HepG2 (cell line): ENCODE measurements around the gene RNF150. TPM values are rescaled to one million over a fixed set of nuclear protein-coding genes. Genes with fewer than 3 reads are reported as not detected.

Experiments used
- ATAC-seq: fragments of 200-7000 bp; cut with Tn5 transposase; 3 replicates; pipeline ENCODE4 v1.9.1; 2020; ENCODE audit warnings: mild to moderate bottlenecking, moderate library complexity
- BruUV-seq: library from RNA; stranded (reverse); fragments of 400-500 nt; replicated peaks from 2 replicates; lab custom pipeline; 2021; lab: Mats Ljungman, UMichigan
- CTCF ChIA-PET: fragments of 300-600 bp; formaldehyde crosslinking; extraction: SDS; loops from one replicate; lab custom pipeline; 2021; ENCODE audit warnings: low total read pairs, inconsistent platforms, low intra/inter-chr PET ratio; lab: Yijun Ruan, JAX
- POLR2A ChIA-PET: fragments of 350-600 bp; sonication (Branson Sonifier 250); formaldehyde crosslinking; loops from one replicate; lab custom pipeline; 2020; ENCODE audit warnings: antibody characterized with exemption, inconsistent platforms; lab: Yijun Ruan, JAX
- DNase-seq: peaks from one replicate; pipeline ENCODE4 v3.0.0-alpha.2; 2015; ENCODE audit warnings: low spot score
- FAIRE-seq: peaks from 3 replicates; lab custom pipeline; 2011; peaks lifted over from hg19 to GRCh38; lab: Jason Lieb, UNC
- H2AFZ ChIP-seq: one replicate; pipeline ENCODE4 v1.6.1; 2011; ENCODE audit warnings: low read length, inconsistent platforms
- H3K27ac ChIP-seq: fragments of 300-600 bp; 3 replicates; pipeline ENCODE4 v1.8.0; 2011; ENCODE audit warnings: mixed run types, mild to moderate bottlenecking, mixed read lengths, low read length, inconsistent platforms; ENCODE audit not compliant: insufficient read depth; ENCODE audit errors: extremely low read length
- H3K27me3 ChIP-seq, 2 experiments: fragments of 200-600 bp in 1 of 2; 2 replicates in 1 of 2; 3 replicates in 1 of 2; pipeline versions ENCODE4 v1.6.0 to v1.8.0; 2011; ENCODE audit warnings: low read length in 2 of 2, mild to moderate bottlenecking in 2 of 2, moderate library complexity in 2 of 2, inconsistent platforms in 1 of 2; ENCODE audit not compliant: insufficient read depth in 2 of 2, control insufficient read depth in 1 of 2
- H3K36me3 ChIP-seq, 2 experiments: fragments of 200-600 bp in 1 of 2; replicated peaks in 1 of 2; 2 replicates in 1 of 2; 3 replicates in 1 of 2; pipeline versions ENCODE4 v1.5.1 to v1.8.0; 2011; ENCODE audit warnings: low read length in 2 of 2, inconsistent platforms in 1 of 2; ENCODE audit not compliant: insufficient read depth in 2 of 2, control insufficient read depth in 1 of 2
- H3K4me1 ChIP-seq: 2 replicates; pipeline ENCODE4 v1.5.1; 2012; ENCODE audit warnings: low read length, inconsistent platforms; ENCODE audit not compliant: insufficient read depth
- H3K4me2 ChIP-seq: 2 replicates; pipeline ENCODE4 v1.6.0; 2011; ENCODE audit warnings: low read depth, low read length, inconsistent platforms
- H3K4me3 ChIP-seq, 3 experiments: fragments of 200-600 bp in 1 of 3; sonication (generic), shearing (Covaris generic) in 1 of 3; replicated peaks in 1 of 3; 2 replicates each; pipeline ENCODE4 v1.5.1; 2011 to 2016; ENCODE audit warnings: low read length in 3 of 3, inconsistent platforms in 2 of 3, low read depth in 2 of 3, mild to moderate bottlenecking in 2 of 3, control low read depth in 1 of 3, mixed read lengths in 1 of 3; ENCODE audit not compliant: insufficient read depth in 1 of 3
- H3K79me2 ChIP-seq: one replicate; pipeline ENCODE4 v1.6.1; 2011; ENCODE audit warnings: low read length, inconsistent platforms; ENCODE audit not compliant: insufficient read depth
- H3K9ac ChIP-seq: 2 replicates; pipeline ENCODE4 v1.6.0; 2011; ENCODE audit warnings: mild to moderate bottlenecking, low read depth, low read length, inconsistent platforms; ENCODE audit not compliant: insufficient read depth
- H3K9me3 ChIP-seq: 2 replicates; pipeline ENCODE4 v1.5.1; 2012; ENCODE audit warnings: mild to moderate bottlenecking, low read length
- H4K20me1 ChIP-seq: 2 replicates; pipeline ENCODE4 v1.6.0; 2011; ENCODE audit warnings: inconsistent platforms, mild to moderate bottlenecking, low read length, moderate library complexity; ENCODE audit not compliant: insufficient read depth
- CEBPB ChIP-seq: IDR thresholded peaks from 2 replicates; pipeline ENCODE4 v1.6.1; 2011; ENCODE audit warnings: low read depth, low read length, improper control_type of control experiment, borderline replicate concordance
- GATAD1 ChIP-seq: IDR thresholded peaks from 2 replicates; pipeline ENCODE4 v1.6.1; 2016; ENCODE audit warnings: missing genetic modification reagents, missing compliant biosample characterization
- HMG20A ChIP-seq: IDR thresholded peaks from 2 replicates; pipeline ENCODE4 v1.6.1; 2016; ENCODE audit warnings: borderline replicate concordance
- TCF7L2 ChIP-seq: IDR thresholded peaks from 2 replicates; pipeline ENCODE4 v1.6.1; 2011; ENCODE audit warnings: mild to moderate bottlenecking, low read depth, low read length, moderate library complexity
- ZNF318 ChIP-seq: sonication (generic); formaldehyde crosslinking; IDR thresholded peaks from 2 replicates; pipeline ENCODE4 v1.4.0; 2020; ENCODE audit warnings: mild to moderate bottlenecking, missing genetic modification reagents
- ZNF703 ChIP-seq: sonication (generic); formaldehyde crosslinking; IDR thresholded peaks from 2 replicates; pipeline ENCODE4 v1.5.1; 2020; ENCODE audit warnings: missing genetic modification reagents, mild to moderate bottlenecking, moderate library complexity, borderline replicate concordance
- WGBS: methylation state at CpG from one replicate; pipeline ENCODE4 v1.1.6; 2017; ENCODE audit warnings: low lambda C conversion rate; 5-methylcytosine and 5-hydroxymethylcytosine counted together
- in situ Hi-C: cut with HindIII; loops from 2 replicates; pipeline ENCODE4 v1.10.0; 2017; ENCODE audit warnings: low pct_unique_long_range_greater_than_20kb; ENCODE audit not compliant: extremely low pct_ligation_motif_present
- intact Hi-C: fragments of 100-400 bp; cut with micrococcal nuclease; formaldehyde crosslinking; loops from one replicate; pipeline ENCODE4 v1.10.0; 2022; ENCODE audit not compliant: unreplicated experiment
- polyA plus RNA-seq, 8 experiments: library from polyadenylated mRNA; depleted of rRNA in 3 of 8; stranded (reverse) in 7 of 8; unstranded in 1 of 8; fragments of >200 nt; fragmentation: Illumina TruSeq in 4 of 8; extraction: Trizol in 4 of 8; gene quantifications; 2 replicates each; pipeline versions ENCODE4 v1.2.1 to v1.2.3, GENCODE V29; 2011 to 2016; ENCODE audit warnings: low read depth in 4 of 8, missing spikeins in 1 of 8, mixed read lengths in 1 of 8; ENCODE audit not compliant: insufficient read depth in 1 of 8
- total RNA-seq, 5 experiments: library from RNA; depleted of rRNA; stranded (reverse); fragments of >200 nt; fragmentation: Illumina TruSeq; extraction: Trizol; gene quantifications; 2 replicates each; pipeline ENCODE4 v1.2.3, GENCODE V29; 2016; ENCODE audit warnings: low read depth in 1 of 5

The RNF150 gene
- total and polyA plus RNA-seq, 2 of the 13 experiments (the other 11 are each of a cell fraction or from before 2014, with no cell fraction given) = 0.02 to 0.03 TPM

- TF ChIP-seq ZNF318 = no peak
- TF ChIP-seq ZNF703 = no peak
- no peak for TF ChIP-seq HMG20A (CRISPR knock-in tag)
- no peak for TF ChIP-seq TCF7L2
Measured at GRCh38 chr4:141127884-141128283, 5.4 kb downstream of the RNF150 start (continued).

- ChIA-PET CTCF (no interaction called here), POLR2A (no interaction called here)
- BruUV-seq = no TSS peak
- in situ Hi-C loops = no loop called here
- Histone ChIP-seq H3K27me3 (peaks cover 0 to 10% of the 10 kb centered on the region in 2 experiments; a peak in 4 of 5 replicates), H3K79me2 (no peaks in the 10 kb centered on the region), H2AFZ (no peak overlapping the region), H3K36me3 (no peaks in the 10 kb centered on the region), H3K27ac (no peak overlapping the region), H3K9ac (no peak overlapping the region), H4K20me1 (no peaks in the 10 kb centered on the region), H3K9me3 (no peaks in the 10 kb centered on the region), H3K4me2 (no peak overlapping the region), H3K4me1 (no peaks in the 10 kb centered on the region), H3K4me3 (no peak overlapping the region)
- TF ChIP-seq CEBPB (peak; percentile 25; the same call in 1 of the 2 replicates), GATAD1 (CRISPR knock-in tag) (no peak)
- 9% methylated on average over 4 of the region's 4 CpGs for WGBS
- DNase-seq = no peak
- no peak for FAIRE-seq
- no peak for ATAC-seq
- intact Hi-C loops = no loop called here
Measured at GRCh38 chr4:141126769-141127168, 6.5 kb downstream of the RNF150 start.
